ENCODE measurements around the gene NYNRIN. TPM values are rescaled to one million over a fixed set of nuclear protein-coding genes. Genes with fewer than 3 reads are reported as not detected.

NYNRIN gene
- total RNA-seq, 1 experiment from 2014 or later = 18.7 TPM

- Histone ChIP-seq H3K27me3 (ENCODE audit: insufficient read depth, low read length) (no peaks in the 10 kb centered on the region), H2BK12ac (ENCODE audit: insufficient read length, low read depth, low read length) (no peak overlapping the region), H3K79me1 (ENCODE audit: insufficient read depth, low read depth, low read length, poor library complexity, severe bottlenecking) (no peaks in the 10 kb centered on the region), H3K27ac (ENCODE audit: insufficient read length, low read depth, low read length) (no peak overlapping the region), H4K8ac (replicated peaks; ENCODE audit: insufficient read length, low read depth, low read length) (no peak overlapping the region), H3K4ac (ENCODE audit: low read depth, low read length) (no peak overlapping the region), H2BK15ac (ENCODE audit: low read depth, low read length) (no peak overlapping the region), H3K4me1 (ENCODE audit: insufficient read depth, low read length) (peaks cover 3% of the 10 kb centered on the region; the same call in 1 of the 2 replicates), H2AK5ac (ENCODE audit: insufficient read length, low read length) (no peak overlapping the region), H2BK5ac (ENCODE audit: insufficient read length, low read length) (no peak overlapping the region), H2AFZ (ENCODE audit: low read length) (no peak overlapping the region), H3K9me3 (ENCODE audit: control insufficient read depth, low read depth, low read length) (no peaks in the 10 kb centered on the region), H3K23ac (ENCODE audit: insufficient read length, low read depth, low read length) (no peak overlapping the region), H4K20me1 (ENCODE audit: control insufficient read depth, insufficient read depth, insufficient read length) (no peaks in the 10 kb centered on the region), H3K79me2 (ENCODE audit: insufficient read depth, low read length) (no peaks in the 10 kb centered on the region; the same call in 1 of the 2 replicates), H4K91ac (ENCODE audit: insufficient read length, low read depth, low read length) (no peak overlapping the region), H3K23me2 (ENCODE audit: insufficient read length, low read depth, low read length, poor library complexity, severe bottlenecking) (no peaks in the 10 kb centered on the region), H3K14ac (ENCODE audit: insufficient read depth, low read length) (no peak overlapping the region), H3K56ac (ENCODE audit: insufficient read length, low read depth, low read length) (no peak overlapping the region), H2BK20ac (ENCODE audit: low read depth, low read length, poor library complexity, severe bottlenecking) (no peak overlapping the region), H3K9ac (ENCODE audit: extremely low read depth, insufficient read length, low read length) (no peak overlapping the region), H3K4me2 (ENCODE audit: insufficient read depth, insufficient read length, low read length) (no peak overlapping the region), H3T11ph (ENCODE audit: low read length) (no peak overlapping the region), H2BK120ac (ENCODE audit: low read depth, low read length, poor library complexity, severe bottlenecking) (no peak overlapping the region), H3K18ac (ENCODE audit: insufficient read length, low read depth, low read length) (no peak overlapping the region), H4K5ac (ENCODE audit: insufficient read length, low read depth, low read length) (no peak overlapping the region)
- no peak overlapping the region for H3K4me3 Mint-ChIP-seq
- 100% methylated on average over 1 of the region's 4 CpGs for WGBS (ENCODE audit: extremely low coverage, insufficient read length, low lambda C conversion rate)
- peaks cover 4% of the 10 kb centered on the region for H3K27me3 Mint-ChIP-seq (ENCODE audit: low read depth)
- H3K27ac Mint-ChIP-seq = no peak overlapping the region
- H3K4me1 Mint-ChIP-seq = peaks cover 21% of the 10 kb centered on the region in 2 experiments
- H3K36me3 Mint-ChIP-seq (ENCODE audit: insufficient read depth in 1 of 3, low read depth in 3 of 3) = peaks cover 0 to 1% (median 0%) of the 10 kb centered on the region in 3 experiments; a peak in 2 of 7 replicates
- TF ChIP-seq CTCF (conservative IDR thresholded peaks at IDR 0.05) = no peak
- no peak for DNase-seq
- H3K9me3 Mint-ChIP-seq = no peaks in the 10 kb centered on the region
Measured at GRCh38 chr14:24384169-24384568, 14.6 kb upstream of the NYNRIN start.
